HepG2 (cell line): ENCODE measurements around the gene GINM1. TPM values are rescaled to one million over a fixed set of nuclear protein-coding genes. Genes with fewer than 3 reads are reported as not detected.
A peak's percentile ranks its signal among the peaks of the same experiment; 100 is the strongest.

Source experiments
- ATRX ChIP-seq: sonication (generic); formaldehyde crosslinking; IDR thresholded peaks from 2 replicates; pipeline ENCODE4 v1.4.0; 2020; ENCODE audit warnings: missing genetic modification reagents, borderline replicate concordance
- CCAR2 ChIP-seq: fragments of 200-400 bp; formaldehyde crosslinking; optimal IDR thresholded peaks from 2 replicates; pipeline ENCODE3; 2018; ENCODE audit warnings: low read depth, mild to moderate bottlenecking, low read length, moderate library complexity
- GABPB1 ChIP-seq: IDR thresholded peaks from 2 replicates; pipeline ENCODE4 v1.6.1; 2016; ENCODE audit warnings: mild to moderate bottlenecking, missing genetic modification reagents, moderate library complexity, missing compliant biosample characterization
- HDAC6 ChIP-seq: fragments of 200-600 bp; sonication (generic); IDR thresholded peaks from 2 replicates; pipeline ENCODE4 v1.7.0; 2017; ENCODE audit warnings: mild to moderate bottlenecking, antibody characterized with exemption, low read length, low read depth
- HHEX ChIP-seq: IDR thresholded peaks from 2 replicates; pipeline ENCODE4 v1.6.1; 2016; ENCODE audit warnings: control low read depth
- HOXA9 ChIP-seq: sonication (generic); formaldehyde crosslinking; IDR thresholded peaks from 2 replicates; pipeline ENCODE4 v1.8.1; 2022; ENCODE audit warnings: missing genetic modification reagents, mild to moderate bottlenecking, moderate library complexity, borderline replicate concordance
- MAF1 ChIP-seq: sonication (generic); formaldehyde crosslinking; IDR thresholded peaks from 2 replicates; pipeline ENCODE4 v1.5.0; 2020; ENCODE audit warnings: missing genetic modification reagents, borderline replicate concordance
- MIER2 ChIP-seq: IDR thresholded peaks from 2 replicates; pipeline ENCODE4 v1.6.1; 2016; ENCODE audit warnings: missing biosample characterization, missing genetic modification reagents
- RAD21 ChIP-seq: fragments of 450-650 bp; formaldehyde crosslinking; IDR thresholded peaks from 2 replicates; pipeline ENCODE4 v1.5.0; 2020; ENCODE audit warnings: mild to moderate bottlenecking
- RARG ChIP-seq: sonication (generic); formaldehyde crosslinking; IDR thresholded peaks from 2 replicates; pipeline ENCODE4 v1.4.0; 2020; ENCODE audit warnings: low read depth, mild to moderate bottlenecking, missing genetic modification reagents
- RERE ChIP-seq: IDR thresholded peaks from 2 replicates; pipeline ENCODE4 v1.6.1; 2016; ENCODE audit warnings: low read depth, missing genetic modification reagents, missing compliant biosample characterization
- ZBTB10 ChIP-seq: sonication (generic); formaldehyde crosslinking; IDR thresholded peaks from 2 replicates; pipeline ENCODE4 v1.4.0; 2020; ENCODE audit warnings: missing genetic modification reagents, borderline replicate concordance
- ZBTB44 ChIP-seq: sonication (generic); formaldehyde crosslinking; IDR thresholded peaks from 2 replicates; pipeline ENCODE4 v1.4.0; 2020; ENCODE audit warnings: missing genetic modification reagents
- ZFP62 ChIP-seq: sonication (generic); formaldehyde crosslinking; IDR thresholded peaks from 2 replicates; pipeline ENCODE4 v1.4.0; 2020; ENCODE audit warnings: missing genetic modification reagents
- ZNF180 ChIP-seq: sonication (generic); formaldehyde crosslinking; IDR thresholded peaks from 2 replicates; pipeline ENCODE4 v1.4.0; 2020; ENCODE audit warnings: low read depth, missing genetic modification reagents, borderline replicate concordance
- ZNF20 ChIP-seq: sonication (generic); formaldehyde crosslinking; IDR thresholded peaks from 2 replicates; pipeline ENCODE4 v1.4.0; 2020; ENCODE audit warnings: mild to moderate bottlenecking, moderate library complexity, missing genetic modification reagents
- ZNF264 ChIP-seq: sonication (generic); formaldehyde crosslinking; IDR thresholded peaks from 2 replicates; pipeline ENCODE4 v1.4.0; 2020; ENCODE audit warnings: missing genetic modification reagents
- ZNF501 ChIP-seq: sonication (generic); formaldehyde crosslinking; IDR thresholded peaks from 2 replicates; pipeline ENCODE4 v1.5.1; 2020; ENCODE audit warnings: mild to moderate bottlenecking, moderate library complexity, missing genetic modification reagents
- ZNF547 ChIP-seq: sonication (generic); formaldehyde crosslinking; IDR thresholded peaks from 2 replicates; pipeline ENCODE4 v1.5.1; 2020; ENCODE audit warnings: mild to moderate bottlenecking, missing genetic modification reagents
- ZNF605 ChIP-seq: sonication (generic); formaldehyde crosslinking; IDR thresholded peaks from 2 replicates; pipeline ENCODE4 v1.8.0; 2022; ENCODE audit warnings: mild to moderate bottlenecking, missing genetic modification reagents
- ZNF607 ChIP-seq: sonication (generic); formaldehyde crosslinking; IDR thresholded peaks from 2 replicates; pipeline ENCODE4 v1.5.1; 2020; ENCODE audit warnings: missing genetic modification reagents, mild to moderate bottlenecking, borderline replicate concordance
- polyA plus RNA-seq, 8 experiments: library from polyadenylated mRNA; depleted of rRNA in 3 of 8; stranded (reverse) in 7 of 8; unstranded in 1 of 8; fragments of >200 nt; fragmentation: Illumina TruSeq in 4 of 8; extraction: Trizol in 4 of 8; gene quantifications; 2 replicates each; pipeline versions ENCODE4 v1.2.1 to v1.2.3, GENCODE V29; 2011 to 2016; ENCODE audit warnings: low read depth in 4 of 8, missing spikeins in 1 of 8, mixed read lengths in 1 of 8; ENCODE audit not compliant: insufficient read depth in 1 of 8
- total RNA-seq, 5 experiments: library from RNA; depleted of rRNA; stranded (reverse); fragments of >200 nt; fragmentation: Illumina TruSeq; extraction: Trizol; gene quantifications; 2 replicates each; pipeline ENCODE4 v1.2.3, GENCODE V29; 2016; ENCODE audit warnings: low read depth in 1 of 5

The GINM1 gene
- total and polyA plus RNA-seq, 2 of the 13 experiments (the other 11 are each of a cell fraction or from before 2014, with no cell fraction given): 19.4 to 27.5 TPM

- TF ChIP-seq ZNF264 (CRISPR knock-in tag) (peak; percentile 68), HHEX (CRISPR knock-in tag) (no peak), RARG (0 out of 2 replicates have a peak, but pooled peaks have one; percentile 55), ZNF20 (CRISPR knock-in tag) (peak; percentile 81; the same call in 1 of the 2 replicates), MAF1 (CRISPR knock-in tag) (peak; percentile 92; the same call in 1 of the 2 replicates), ZBTB44 (no peak), ZNF547 (CRISPR knock-in tag) (peak; percentile 95), ZNF180 (CRISPR knock-in tag) (0 out of 2 replicates have a peak, but pooled peaks have one; percentile 58), HOXA9 (CRISPR knock-in tag) (peak; percentile 92), ZBTB10 (CRISPR knock-in tag) (no peak), MIER2 (CRISPR knock-in tag) (no peak; the same call in 1 of the 2 replicates), ZFP62 (CRISPR knock-in tag) (peak; percentile 63; the same call in 1 of the 2 replicates), ATRX (CRISPR knock-in tag) (no peak), ZNF605 (peak; percentile 87), ZNF607 (CRISPR knock-in tag) (peak; percentile 47), RERE (CRISPR knock-in tag) (no peak), HDAC6 (no peak), RAD21 (peak; percentile 70), CCAR2 (no peak), ZNF501 (CRISPR knock-in tag) (peak; percentile 90), GABPB1 (CRISPR knock-in tag) (peak; percentile 99)
Measured at GRCh38 chr6:149545754-149546471, 20.3 kb upstream of the GINM1 start, which contains the start of gene PPIL4 (continued).
